GM12875 (cell line): ENCODE results near the gene PHGDH.

Experiments
- H3K4me3 ChIP-seq: one replicate; pipeline ENCODE4 v1.5.1; 2011; ENCODE audit warnings: low read depth, low read length, control low read depth
- TF ChIP-seq, protein P1 (sequence below): IDR thresholded peaks from 2 replicates; pipeline ENCODE4 v1.5.1; 2011; ENCODE audit warnings: low read depth, mild to moderate bottlenecking, control low read depth, inconsistent platforms, low read length, moderate library complexity, borderline replicate concordance; ENCODE audit not compliant: insufficient read depth

PHGDH gene

DNA sequence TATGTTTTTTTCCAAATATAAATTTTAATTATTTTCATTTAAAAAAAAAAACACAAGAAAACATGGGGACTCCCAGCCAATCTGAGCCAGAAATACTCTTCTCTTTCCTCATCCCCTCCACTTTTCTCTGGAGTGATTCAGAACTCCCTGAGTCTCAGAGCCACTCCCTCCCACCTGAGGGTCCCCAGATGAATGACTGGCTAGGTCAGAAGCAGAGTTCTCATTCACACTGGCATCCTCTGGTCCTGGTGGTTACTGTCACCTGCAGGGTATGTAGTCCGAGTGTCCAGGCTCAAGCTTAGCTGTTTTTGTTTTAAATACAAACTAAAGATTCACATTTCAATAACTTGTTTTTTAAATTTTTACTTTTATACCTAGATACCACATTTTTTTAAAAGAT is 50.7 kb downstream of the PHGDH start:
- H3K4me3 ChIP-seq: no peak overlapping the region
- TF ChIP-seq, protein P1, sequence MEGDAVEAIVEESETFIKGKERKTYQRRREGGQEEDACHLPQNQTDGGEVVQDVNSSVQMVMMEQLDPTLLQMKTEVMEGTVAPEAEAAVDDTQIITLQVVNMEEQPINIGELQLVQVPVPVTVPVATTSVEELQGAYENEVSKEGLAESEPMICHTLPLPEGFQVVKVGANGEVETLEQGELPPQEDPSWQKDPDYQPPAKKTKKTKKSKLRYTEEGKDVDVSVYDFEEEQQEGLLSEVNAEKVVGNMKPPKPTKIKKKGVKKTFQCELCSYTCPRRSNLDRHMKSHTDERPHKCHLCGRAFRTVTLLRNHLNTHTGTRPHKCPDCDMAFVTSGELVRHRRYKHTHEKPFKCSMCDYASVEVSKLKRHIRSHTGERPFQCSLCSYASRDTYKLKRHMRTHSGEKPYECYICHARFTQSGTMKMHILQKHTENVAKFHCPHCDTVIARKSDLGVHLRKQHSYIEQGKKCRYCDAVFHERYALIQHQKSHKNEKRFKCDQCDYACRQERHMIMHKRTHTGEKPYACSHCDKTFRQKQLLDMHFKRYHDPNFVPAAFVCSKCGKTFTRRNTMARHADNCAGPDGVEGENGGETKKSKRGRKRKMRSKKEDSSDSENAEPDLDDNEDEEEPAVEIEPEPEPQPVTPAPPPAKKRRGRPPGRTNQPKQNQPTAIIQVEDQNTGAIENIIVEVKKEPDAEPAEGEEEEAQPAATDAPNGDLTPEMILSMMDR: no peak

DNA sequence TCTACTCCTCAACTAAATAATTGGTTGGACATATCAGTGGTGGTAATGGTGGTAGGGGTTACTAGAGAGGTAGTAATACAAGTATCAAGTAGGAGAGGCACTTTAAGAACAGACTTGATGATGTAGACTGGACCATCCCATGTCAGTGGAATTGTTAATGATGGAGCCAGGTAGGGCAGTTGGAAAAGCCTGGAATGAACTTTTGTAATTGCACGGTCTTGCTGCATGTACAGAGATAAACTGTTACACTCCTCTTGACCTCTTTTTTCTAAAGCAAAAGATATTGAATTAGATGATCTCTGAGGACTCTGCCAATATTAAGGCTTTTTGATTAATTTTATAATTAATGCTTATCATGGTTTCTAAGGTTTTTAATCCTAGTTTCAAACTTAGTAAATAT is 51.2 kb downstream of the PHGDH start:
- TF ChIP-seq, protein P1: no peak
- no peak overlapping the region for H3K4me3 ChIP-seq

DNA sequence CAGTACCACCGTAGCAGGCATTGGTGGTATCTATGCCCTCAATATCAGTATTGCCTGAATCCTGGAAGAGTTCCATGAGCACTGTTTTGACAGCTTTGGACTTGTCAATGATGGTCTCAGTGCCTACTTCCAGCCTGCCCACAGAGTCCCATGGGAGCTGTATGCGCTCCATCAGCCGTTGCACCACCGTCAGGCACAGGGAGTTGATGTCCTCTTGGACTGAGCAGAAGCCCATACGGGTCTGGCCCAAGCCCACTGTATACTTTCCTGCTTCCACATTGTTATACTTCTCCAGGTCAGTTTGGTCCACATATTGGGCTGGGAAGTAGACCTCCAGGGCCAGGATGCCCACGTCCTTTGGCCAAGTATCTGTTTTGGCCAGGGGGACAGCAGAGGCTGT is 52.5 kb downstream of the PHGDH start:
- TF ChIP-seq, protein P1: no peak
- no peak overlapping the region for H3K4me3 ChIP-seq

DNA sequence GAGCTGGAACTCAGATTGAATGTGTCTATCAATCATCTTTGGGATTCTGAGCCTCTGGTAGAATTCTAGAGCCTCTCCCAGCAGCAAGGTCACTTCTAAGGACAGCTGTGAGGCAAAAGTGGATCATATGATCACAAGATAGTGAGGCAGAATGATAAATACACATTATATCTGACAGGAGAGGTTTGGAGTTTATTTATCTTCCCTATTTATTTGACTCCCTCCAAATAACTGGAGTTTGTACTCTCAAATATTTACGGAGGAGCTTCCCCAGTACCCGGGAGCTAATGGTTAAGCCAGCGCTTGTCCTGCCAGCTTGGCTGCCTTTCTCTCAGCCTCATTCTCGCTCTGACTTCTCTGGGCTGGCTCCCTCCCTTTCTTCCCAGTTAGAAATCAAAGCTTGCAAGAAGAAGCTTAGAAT is 54.6 kb downstream of the PHGDH start:
- no peak overlapping the region for H3K4me3 ChIP-seq
- TF ChIP-seq, protein P1: no peak

DNA sequence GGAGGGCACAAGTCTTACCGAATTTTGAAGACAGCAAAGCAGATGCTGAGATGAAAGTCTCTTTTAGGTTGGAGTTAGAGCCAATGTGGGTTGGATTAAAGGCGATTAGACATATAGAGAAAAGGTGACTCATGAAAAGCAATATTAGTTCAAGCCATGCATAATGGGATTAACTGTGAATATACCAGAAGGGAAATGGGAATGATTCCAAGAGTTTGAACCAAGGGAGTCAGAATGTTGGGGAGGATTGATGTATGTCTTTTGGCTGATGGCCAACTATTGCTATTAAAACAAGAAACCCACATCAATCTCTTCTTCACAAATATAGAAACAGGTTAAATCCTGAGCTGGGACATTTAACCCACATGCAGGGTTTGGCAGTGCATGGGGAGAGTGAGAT is 55.8 kb downstream of the PHGDH start:
- no peak overlapping the region for H3K4me3 ChIP-seq
- TF ChIP-seq, protein P1: no peak

DNA sequence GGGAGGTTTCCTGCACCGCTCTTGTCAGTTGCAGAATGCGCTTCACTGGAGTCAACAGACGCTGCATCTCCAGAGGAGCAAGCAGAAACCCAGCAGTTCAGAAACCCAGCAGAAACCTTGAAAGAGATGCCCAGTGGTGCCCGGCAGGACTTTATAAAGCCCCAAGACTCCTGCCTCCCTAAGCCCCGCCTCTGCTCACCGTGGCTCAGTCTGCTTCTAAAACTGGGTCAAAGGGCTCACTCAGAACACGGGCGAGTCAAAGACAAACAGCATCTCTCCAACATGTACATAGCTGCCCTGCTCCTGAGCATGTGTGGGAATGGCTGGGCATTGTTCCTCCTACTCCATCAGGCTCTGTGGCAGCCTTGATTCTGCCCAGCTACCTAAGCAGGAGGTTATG is 57.0 kb downstream of the PHGDH start, which contains the start of gene HMGCS2:
Gene HMGCS2, minus strand, starts transcription at position 128 of the 400 bp plus-strand sequence. Its CDS starts 61 bp downstream, at position 67.
- TF ChIP-seq, protein P1: no peak
- H3K4me3 ChIP-seq: no peak within 1 kb of the TSS

DNA sequence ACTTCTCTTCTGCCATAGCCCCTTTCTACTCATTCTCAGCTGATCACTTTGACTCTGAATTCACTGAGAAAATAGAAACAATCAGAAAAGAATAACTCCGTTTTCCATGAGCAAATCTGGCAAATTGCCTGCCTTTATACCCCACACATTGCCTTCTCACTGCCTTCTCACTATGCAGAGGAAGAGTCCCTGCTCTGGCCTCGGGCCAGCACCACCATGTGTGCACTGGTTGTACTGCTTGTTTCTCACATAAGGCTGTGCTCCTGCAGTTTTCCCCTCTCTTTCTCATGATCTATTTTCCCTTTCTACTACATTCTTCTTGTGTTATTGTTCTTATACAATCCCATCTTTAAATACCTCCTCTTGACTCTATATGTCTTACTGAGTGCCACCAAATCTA is 59.3 kb downstream of the PHGDH start:
- TF ChIP-seq, protein P1: no peak
- no peak overlapping the region for H3K4me3 ChIP-seq
